Esophagus (tissue), 2 donors: ENCODE measurements around the gene TREH. TPM values are rescaled to one million over a fixed set of nuclear protein-coding genes. Genes with fewer than 3 reads are reported as not detected.

Experiments used
- H3K27ac ChIP-seq, 2 donors: one replicate each; pipeline ENCODE4 v1.5.1; 2013; ENCODE audit warnings: low read depth in 2 of 2, mild to moderate bottlenecking in 2 of 2, inconsistent platforms in 1 of 2, low read length in 1 of 2, moderate library complexity in 1 of 2
- H3K27me3 ChIP-seq, 2 donors: one replicate each; pipeline ENCODE4 v1.6.1; 2013; ENCODE audit warnings: low read length in 2 of 2, control low read depth in 1 of 2, mild to moderate bottlenecking in 1 of 2; ENCODE audit not compliant: insufficient read depth in 2 of 2, control insufficient read depth in 1 of 2
- H3K36me3 ChIP-seq, 2 donors: one replicate each; pipeline ENCODE4 v1.6.1; 2013; ENCODE audit warnings: low read length in 1 of 2; ENCODE audit not compliant: control insufficient read depth in 2 of 2, insufficient read depth in 2 of 2
- H3K4me1 ChIP-seq, 2 donors: one replicate each; pipeline ENCODE4 v1.6.1; 2013; ENCODE audit warnings: low read length in 1 of 2; ENCODE audit not compliant: control insufficient read depth in 2 of 2, insufficient read depth in 2 of 2
- H3K4me3 ChIP-seq, 2 donors: one replicate each; pipeline ENCODE4 v1.5.1; 2013; ENCODE audit warnings: low read length in 2 of 2, mild to moderate bottlenecking in 2 of 2, low read depth in 1 of 2, moderate library complexity in 1 of 2
- H3K9me3 ChIP-seq, 2 donors: one replicate each; pipeline ENCODE4 v1.6.1; 2013; ENCODE audit warnings: mild to moderate bottlenecking in 2 of 2, low read depth in 1 of 2, low read length in 1 of 2, moderate library complexity in 1 of 2; ENCODE audit not compliant: control insufficient read depth in 2 of 2, insufficient read depth in 1 of 2
- WGBS, 2 donors: extraction: QIAGEN DNeasy Blood & Tissue Kit; methylation state at CpG; one replicate each; pipeline ENCODE4 v1.1.7; 2013; 5-methylcytosine and 5-hydroxymethylcytosine counted together
- polyA plus RNA-seq, 2 donors: library from polyadenylated mRNA; stranded (reverse); fragments of 200-250 nt; gene quantifications; one replicate each; pipeline ENCODE4 v1.2.3, GENCODE V29; 2013
- donor health status: healthy with polysubstance abuse.
- donor health status: Bipolar disorder and iron deficiency.

The TREH gene
- polyA plus RNA-seq, 2 donors: 0.54 to 5.8 TPM

DNA sequence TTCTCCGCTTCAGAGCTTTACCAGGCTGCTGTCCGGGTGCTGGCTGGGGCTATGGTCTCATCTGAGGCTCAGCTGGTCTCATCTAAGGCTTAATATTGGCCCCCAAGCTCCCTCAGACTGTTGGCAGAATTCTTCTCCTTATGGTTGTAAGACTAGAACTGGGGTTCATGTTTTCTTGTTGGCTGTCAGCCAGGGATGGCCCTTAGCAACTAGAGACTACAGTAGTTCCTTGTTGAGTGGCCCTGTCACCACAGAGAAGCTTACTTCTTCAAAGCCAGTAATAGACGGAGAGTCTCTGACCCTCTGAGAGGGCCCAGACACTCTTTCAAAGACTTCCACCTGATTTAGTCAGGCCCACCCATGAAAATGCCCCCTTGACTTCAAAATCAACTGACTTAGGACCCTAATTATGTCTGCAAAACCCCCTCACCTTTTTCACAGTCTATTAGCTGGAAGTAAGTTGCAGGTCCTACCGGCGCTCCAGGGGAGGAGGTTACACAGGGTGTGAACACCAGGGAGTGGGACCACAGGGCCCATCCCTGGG, 24.2 kb upstream of the TREH start:
- no peak overlapping the region for H3K4me3 ChIP-seq
- H3K27me3 ChIP-seq: no peaks in the 10 kb centered on the region
- WGBS, 2 donors: 92 to 94% methylated on average over 5 of the region's 5 CpGs
- no peaks in the 10 kb centered on the region for H3K36me3 ChIP-seq
- no peaks in the 10 kb centered on the region for H3K9me3 ChIP-seq
- H3K27ac ChIP-seq: no peak overlapping the region
- H3K4me1 ChIP-seq: no peaks in the 10 kb centered on the region

DNA sequence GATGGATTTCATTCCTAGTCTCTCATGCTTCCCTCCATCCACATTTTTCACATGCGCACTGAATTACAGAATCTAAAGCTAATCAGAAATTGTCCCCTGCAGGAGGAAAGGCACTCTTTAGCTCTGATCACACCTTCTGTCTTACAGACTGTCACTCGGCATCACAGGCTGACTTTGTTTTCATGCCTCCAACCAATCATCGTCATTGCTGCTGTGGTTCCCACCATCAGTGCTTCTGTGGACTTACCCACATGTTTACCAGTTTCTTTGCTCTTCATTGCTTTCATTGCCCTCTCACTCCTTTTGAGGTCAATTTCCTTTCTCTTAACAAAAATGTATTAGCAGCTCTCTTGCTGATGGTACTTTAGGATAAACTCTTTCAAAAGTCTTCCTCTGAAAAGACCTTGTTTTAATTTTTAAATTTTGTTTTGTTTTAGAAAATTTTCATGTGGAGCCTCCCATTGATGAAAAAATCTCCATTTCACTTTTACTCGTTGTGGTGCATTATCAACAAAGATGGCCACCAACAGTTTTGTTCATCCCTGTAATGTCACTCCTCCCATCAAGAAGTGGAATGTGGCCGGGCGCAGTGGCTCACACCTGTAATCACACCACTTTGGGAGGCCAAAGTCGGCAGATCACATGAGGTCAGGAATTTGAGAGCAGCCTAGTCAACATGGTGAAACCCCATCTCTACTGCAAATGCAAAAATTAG, 20.2 kb upstream of the TREH start:
- Histone ChIP-seq H3K27ac (peak overlapping the region in 1 of 2 donors; percentile 15), H3K9me3 (no peaks in the 10 kb centered on the region), H3K27me3 (no peaks in the 10 kb centered on the region), H3K4me3 (no peak overlapping the region), H3K36me3 (no peaks in the 10 kb centered on the region), H3K4me1 (no peaks in the 10 kb centered on the region)
- WGBS, 2 donors: 74 to 79% methylated on average over 7 of the region's 7 CpGs

GRCh38 chr11:118697346-118697745, 17.9 kb upstream of the TREH start:
- Histone ChIP-seq H3K27me3 (no peaks in the 10 kb centered on the region), H3K9me3 (no peaks in the 10 kb centered on the region), H3K36me3 (no peaks in the 10 kb centered on the region), H3K27ac (no peak overlapping the region), H3K4me1 (peaks cover 0 to 4% of the 10 kb centered on the region in 2 donors), H3K4me3 (no peak overlapping the region)
- WGBS, 2 donors: 77 to 78% methylated on average over 8 of the region's 8 CpGs

- Histone ChIP-seq H3K27me3 (no peaks in the 10 kb centered on the region), H3K9me3 (no peaks in the 10 kb centered on the region), H3K4me3 (no peak overlapping the region), H3K36me3 (no peaks in the 10 kb centered on the region), H3K27ac (no peak overlapping the region), H3K4me1 (peaks cover 0 to 8% of the 10 kb centered on the region in 2 donors)
- 92% methylated on average over 7 of the region's 7 CpGs for WGBS, 2 donors
Measured at GRCh38 chr11:118696673-118697226, 17.3 kb upstream of the TREH start.

DNA sequence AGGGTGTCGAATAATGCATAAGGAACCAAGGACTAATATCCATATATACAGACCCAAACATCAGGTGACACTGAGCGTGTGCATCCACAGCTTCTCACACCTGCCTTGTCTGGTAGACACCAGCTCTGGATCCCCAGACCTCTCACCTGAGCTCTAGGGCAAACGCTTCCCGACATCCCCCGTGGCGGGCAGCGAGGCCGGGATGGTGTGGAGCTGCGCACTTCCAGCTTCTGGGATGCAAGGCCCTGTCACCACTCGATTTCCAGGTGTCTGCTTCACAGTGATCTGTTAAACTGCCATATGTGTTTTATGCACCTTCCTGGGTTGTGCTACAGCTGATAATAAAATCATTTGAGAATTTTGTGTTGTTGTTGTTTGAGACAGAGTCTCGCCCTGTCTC, 15.3 kb upstream of the TREH start:
- H3K4me3 ChIP-seq: no peak overlapping the region
- no peaks in the 10 kb centered on the region for H3K36me3 ChIP-seq
- H3K27me3 ChIP-seq: no peaks in the 10 kb centered on the region
- H3K9me3 ChIP-seq: no peaks in the 10 kb centered on the region
- H3K4me1 ChIP-seq: peaks cover 0 to 17% of the 10 kb centered on the region in 2 donors
- 87 to 89% methylated on average over 11 of the region's 11 CpGs for WGBS, 2 donors
- H3K27ac ChIP-seq: no peak overlapping the region

GRCh38 chr11:118694185-118694584, 14.7 kb upstream of the TREH start:
- no peaks in the 10 kb centered on the region for H3K27me3 ChIP-seq
- WGBS, 2 donors: 85 to 91% methylated on average over 8 of the region's 8 CpGs
- no peaks in the 10 kb centered on the region for H3K36me3 ChIP-seq
- H3K4me1 ChIP-seq: peaks cover 0 to 21% of the 10 kb centered on the region in 2 donors
- no peaks in the 10 kb centered on the region for H3K9me3 ChIP-seq
- H3K4me3 ChIP-seq: no peak overlapping the region
- H3K27ac ChIP-seq: no peak overlapping the region

- peak overlapping the region; percentile 79 for H3K27ac ChIP-seq
- no peaks in the 10 kb centered on the region for H3K36me3 ChIP-seq
- no peaks in the 10 kb centered on the region for H3K9me3 ChIP-seq
- H3K27me3 ChIP-seq: no peaks in the 10 kb centered on the region
- 39 to 46% methylated on average over 15 of the region's 15 CpGs for WGBS, 2 donors
- peaks cover 0 to 23% of the 10 kb centered on the region in 2 donors for H3K4me1 ChIP-seq
- no peak overlapping the region for H3K4me3 ChIP-seq
Measured at GRCh38 chr11:118691926-118692830, 12.7 kb upstream of the TREH start.

- 79 to 82% methylated on average over 15 of the region's 15 CpGs for WGBS, 2 donors
- Histone ChIP-seq H3K4me3 (no peak overlapping the region), H3K27me3 (no peaks in the 10 kb centered on the region), H3K4me1 (peaks cover 0 to 23% of the 10 kb centered on the region in 2 donors), H3K9me3 (no peaks in the 10 kb centered on the region), H3K36me3 (no peaks in the 10 kb centered on the region), H3K27ac (peak overlapping the region in 1 of 2 donors; percentile 75)
Measured at GRCh38 chr11:118690553-118691304, 11.3 kb upstream of the TREH start.
